ENCODE data around the gene SEPHS1. TPM values are rescaled to one million over a fixed set of nuclear protein-coding genes. Genes with fewer than 3 reads are reported as not detected.

Gene SEPHS1
- total and polyA plus RNA-seq, 2 of the 8 experiments (the other 6 are each of a cell fraction or from before 2014, with no cell fraction given), result 270 to 683 TPM

- TF ChIP-seq GABPA (IDR thresholded peaks at IDR 0.05; ENCODE audit: borderline replicate concordance, insufficient read depth, low read length) (no peak), ASH2L (IDR thresholded peaks at IDR 0.05; ENCODE audit: low read length) (no peak), SIX5 (IDR thresholded peaks at IDR 0.05; ENCODE audit: low read depth, low read length) (no peak)
Observed at GRCh38 chr10:13310518-13311176, 37.4 kb downstream of the SEPHS1 start (continued).

All from H1 (cell line).